ENCODE measurements around the gene AP3B1. TPM values are rescaled to one million over a fixed set of nuclear protein-coding genes. Genes with fewer than 3 reads are reported as not detected.

The AP3B1 gene
- total RNA-seq, 1 experiment from 2014 or later: 45.3 TPM

DNA sequence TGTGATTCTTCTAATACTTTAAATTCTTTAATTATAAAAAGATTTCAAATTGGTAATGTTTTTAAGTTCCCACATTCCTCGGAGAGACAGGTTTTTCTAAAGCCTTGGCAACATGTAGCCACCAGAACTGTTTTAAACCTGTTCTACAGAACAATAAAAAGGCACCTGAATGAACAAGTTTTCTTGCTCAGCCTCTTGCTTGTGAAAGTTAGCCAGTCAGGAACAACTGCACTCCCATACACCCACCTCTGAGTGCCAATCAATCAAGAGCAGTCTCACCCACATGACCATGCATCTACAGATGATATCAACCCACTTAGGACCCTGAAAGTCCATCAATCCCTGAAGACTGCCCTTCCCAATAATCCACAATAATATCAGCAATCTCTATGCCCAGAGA is 62.3 kb downstream of the AP3B1 start:
- H3K27me3 ChIP-seq (replicated peaks; ENCODE audit: insufficient read depth, low read depth, low read length, poor library complexity): no peaks in the 10 kb centered on the region
- H3K36me3 ChIP-seq (ENCODE audit: insufficient read depth, low read length, poor library complexity, severe bottlenecking): no peaks in the 10 kb centered on the region
- H3K9me3 ChIP-seq (ENCODE audit: low read depth, low read length, poor library complexity, severe bottlenecking): no peaks in the 10 kb centered on the region
- POLR2A ChIA-PET (ENCODE audit: low non-redundant PET): no interaction called here
- H3K27ac ChIP-seq (ENCODE audit: low read depth, low read length, poor library complexity, severe bottlenecking): no peak overlapping the region
- intact Hi-C loops (cut with micrococcal nuclease; ENCODE audit: unreplicated experiment): no loop called here
- TF ChIP-seq EZH2 (IDR thresholded peaks at IDR 0.05; ENCODE audit: borderline replicate concordance, low read depth, low read length, poor library complexity, severe bottlenecking) (no peak), CTCF (conservative IDR thresholded peaks at IDR 0.05; ENCODE audit: low read depth, low read length) (no peak)
- DNase-seq (ENCODE audit: low spot score): no peak
- CTCF ChIA-PET: no interaction called here
- BruUV-seq (replicated peaks): no TSS peak
- H3K4me3 ChIP-seq (ENCODE audit: low read depth, low read length, poor library complexity, severe bottlenecking): no peak overlapping the region
- no peaks in the 10 kb centered on the region for H3K4me1 ChIP-seq (ENCODE audit: insufficient read depth, low read length, poor library complexity, severe bottlenecking)

DNA sequence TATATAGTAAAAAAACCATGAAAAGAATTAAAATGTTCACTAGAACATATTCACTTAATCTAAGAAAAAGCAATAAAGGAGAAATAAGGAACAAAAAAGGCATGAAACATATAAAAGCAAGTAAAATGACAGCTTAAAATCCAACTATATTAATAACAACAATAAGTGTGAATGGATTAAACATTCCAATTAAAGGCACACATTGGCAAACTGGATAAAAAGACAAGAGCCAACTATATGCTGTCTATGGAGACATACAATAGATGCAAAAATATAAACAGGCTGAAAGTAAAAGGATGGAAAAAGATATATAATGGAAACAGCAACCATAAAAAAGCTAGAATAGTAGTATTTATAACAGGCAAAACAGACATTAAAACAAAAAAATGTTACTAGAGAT is 70.1 kb downstream of the AP3B1 start:
- intact Hi-C loops (cut with micrococcal nuclease; ENCODE audit: unreplicated experiment): no loop called here
- no TSS peak for BruUV-seq (replicated peaks)
- POLR2A ChIA-PET (ENCODE audit: low non-redundant PET): no interaction called here

GRCh38 chr5:78221964-78222451 is 72.5 kb downstream of the AP3B1 start:
- no TSS peak for BruUV-seq (replicated peaks)
- POLR2A ChIA-PET (ENCODE audit: low non-redundant PET): no interaction called here
- TF ChIP-seq EZH2 (IDR thresholded peaks at IDR 0.05; ENCODE audit: borderline replicate concordance, low read depth, low read length, poor library complexity, severe bottlenecking) (no peak), CTCF (conservative IDR thresholded peaks at IDR 0.05; ENCODE audit: low read depth, low read length) (0 out of 2 replicates have a peak, but pooled peaks have one; percentile 14)
- DNase-seq (ENCODE audit: low spot score): peak; percentile 10
- Histone ChIP-seq H3K27me3 (replicated peaks; ENCODE audit: insufficient read depth, low read depth, low read length, poor library complexity) (no peaks in the 10 kb centered on the region), H3K4me3 (ENCODE audit: low read depth, low read length, poor library complexity, severe bottlenecking) (no peak overlapping the region), H3K27ac (ENCODE audit: low read depth, low read length, poor library complexity, severe bottlenecking) (no peak overlapping the region), H3K9me3 (ENCODE audit: low read depth, low read length, poor library complexity, severe bottlenecking) (no peaks in the 10 kb centered on the region), H3K36me3 (ENCODE audit: insufficient read depth, low read length, poor library complexity, severe bottlenecking) (peaks cover 18% of the 10 kb centered on the region), H3K4me1 (ENCODE audit: insufficient read depth, low read length, poor library complexity, severe bottlenecking) (no peaks in the 10 kb centered on the region)
- intact Hi-C loops (cut with micrococcal nuclease; ENCODE audit: unreplicated experiment): no loop called here
- CTCF ChIA-PET: interaction anchor here (0.7 kb wide), 1 partner anchor 205 kb away, joined by 5 read pairs; no protein-coding TSS in a partner anchor

More for the DNA sequence above, 70.1 kb downstream of the AP3B1 start:
- H3K4me3 ChIP-seq (ENCODE audit: low read depth, low read length, poor library complexity, severe bottlenecking): no peak overlapping the region
- no peaks in the 10 kb centered on the region for H3K9me3 ChIP-seq (ENCODE audit: low read depth, low read length, poor library complexity, severe bottlenecking)
- H3K27ac ChIP-seq (ENCODE audit: low read depth, low read length, poor library complexity, severe bottlenecking): no peak overlapping the region
- no peak for DNase-seq (ENCODE audit: low spot score)
- H3K27me3 ChIP-seq (replicated peaks; ENCODE audit: insufficient read depth, low read depth, low read length, poor library complexity): no peaks in the 10 kb centered on the region
- CTCF ChIA-PET: no interaction called here
- peaks cover 12% of the 10 kb centered on the region for H3K36me3 ChIP-seq (ENCODE audit: insufficient read depth, low read length, poor library complexity, severe bottlenecking)
- no peak for TF ChIP-seq EZH2 (IDR thresholded peaks at IDR 0.05; ENCODE audit: borderline replicate concordance, low read depth, low read length, poor library complexity, severe bottlenecking)
- no peak for TF ChIP-seq CTCF (conservative IDR thresholded peaks at IDR 0.05; ENCODE audit: low read depth, low read length)
- no peaks in the 10 kb centered on the region for H3K4me1 ChIP-seq (ENCODE audit: insufficient read depth, low read length, poor library complexity, severe bottlenecking)
